HG03469 (cell line): ENCODE data around the gene ZYX.
"Not testable (repeated sequence)": the region's sequence is repeated elsewhere in the genome, so short reads cannot be mapped to it uniquely, and the experiment has no call there.

Experiments used
- ATAC-seq: cut with Tn5 transposase; IDR thresholded peaks from one replicate; pipeline ENCODE4 v1.9.1; 2021; ENCODE audit warnings: mild to moderate bottlenecking, moderate library complexity, moderate number of reproducible peaks; ENCODE audit not compliant: unreplicated experiment

ZYX gene

DNA sequence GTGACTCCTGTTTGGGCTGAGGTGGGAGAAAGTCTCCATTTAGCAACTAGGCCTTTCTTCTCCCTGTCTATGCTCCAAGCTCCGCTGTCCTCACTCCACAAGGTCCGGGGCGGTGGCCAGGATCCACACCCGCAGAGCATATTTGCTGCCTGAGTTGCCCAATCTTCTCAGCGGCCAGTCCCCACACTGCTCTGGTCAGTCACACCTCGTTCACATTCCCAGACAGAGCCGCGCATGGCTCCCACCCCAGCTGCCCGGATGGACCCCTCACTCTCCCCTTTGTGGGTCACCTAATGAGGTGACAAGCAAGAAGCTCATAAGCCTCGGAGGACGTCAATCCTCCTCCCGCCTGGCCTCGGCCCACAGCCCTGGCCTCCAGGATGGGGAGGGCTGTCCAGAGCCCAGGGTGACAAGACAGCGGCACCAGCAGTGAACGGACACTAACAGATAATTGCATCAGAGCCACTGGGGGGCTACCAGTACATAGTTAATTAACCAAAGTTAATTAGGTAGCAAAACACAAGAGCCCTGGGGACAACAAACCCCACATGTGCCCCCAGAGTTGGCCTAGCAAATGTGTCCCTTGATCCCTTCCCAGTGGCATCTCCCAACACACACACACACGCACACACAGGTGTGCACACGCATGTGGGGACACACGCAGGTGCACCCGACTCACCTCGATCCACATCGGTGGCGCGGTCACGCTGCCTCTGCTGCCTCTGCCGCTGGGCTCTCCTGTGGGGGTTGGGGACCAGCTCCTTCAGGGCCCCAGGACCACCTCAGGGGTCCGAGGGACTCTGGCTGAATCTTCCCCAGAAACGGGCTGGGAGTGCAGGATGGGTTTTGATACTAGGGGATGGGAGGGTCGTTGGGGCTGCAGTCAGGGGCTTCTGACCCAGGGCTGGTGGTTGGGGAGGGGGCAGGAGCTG lies 15.7 kb downstream of the ZYX start:
- no peak for ATAC-seq

- ATAC-seq = no peak
These were observed 16.8 kb downstream of the ZYX start for GRCh38 chr7:143397710-143398530.

DNA sequence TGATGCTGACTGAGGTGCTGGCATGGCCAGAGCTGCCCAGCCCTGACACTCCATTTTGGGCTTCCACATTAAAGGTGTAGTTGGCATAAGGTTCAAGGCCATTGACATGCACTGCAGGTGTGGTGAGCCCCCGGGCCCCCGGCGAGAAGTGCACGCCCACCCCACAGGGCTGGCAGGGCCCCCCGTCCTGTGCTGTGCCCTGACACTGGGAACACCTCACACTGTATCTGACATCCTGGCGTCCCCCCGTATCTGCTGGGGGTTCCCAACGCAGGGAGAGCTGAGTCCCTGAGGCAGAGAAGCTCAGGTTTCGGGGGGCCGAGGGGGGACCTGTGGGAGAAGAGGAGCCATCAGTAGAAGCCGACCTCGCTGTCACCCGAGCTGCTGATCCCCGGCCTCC lies 17.5 kb downstream of the ZYX start:
- no peak for ATAC-seq

DNA sequence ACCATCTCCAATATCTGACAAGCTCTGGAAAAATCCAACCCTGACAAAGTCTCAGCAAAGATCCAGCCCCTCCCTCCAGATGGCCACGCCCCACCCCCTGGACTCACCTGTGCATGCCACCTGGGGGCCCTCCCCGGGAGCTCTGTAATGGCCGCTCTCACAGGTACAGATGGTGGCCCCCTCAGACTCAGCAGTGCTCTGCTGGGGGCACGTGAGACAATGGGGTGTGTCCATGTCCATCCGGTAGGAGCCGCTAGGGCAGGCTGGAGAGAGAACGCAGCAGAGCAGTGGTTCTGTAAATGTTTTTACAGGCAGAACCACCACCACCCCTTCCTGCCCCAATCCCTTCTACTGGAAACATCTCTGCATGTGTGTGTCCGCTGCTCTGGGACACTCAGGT lies 18.0 kb downstream of the ZYX start:
- no peak for ATAC-seq

DNA sequence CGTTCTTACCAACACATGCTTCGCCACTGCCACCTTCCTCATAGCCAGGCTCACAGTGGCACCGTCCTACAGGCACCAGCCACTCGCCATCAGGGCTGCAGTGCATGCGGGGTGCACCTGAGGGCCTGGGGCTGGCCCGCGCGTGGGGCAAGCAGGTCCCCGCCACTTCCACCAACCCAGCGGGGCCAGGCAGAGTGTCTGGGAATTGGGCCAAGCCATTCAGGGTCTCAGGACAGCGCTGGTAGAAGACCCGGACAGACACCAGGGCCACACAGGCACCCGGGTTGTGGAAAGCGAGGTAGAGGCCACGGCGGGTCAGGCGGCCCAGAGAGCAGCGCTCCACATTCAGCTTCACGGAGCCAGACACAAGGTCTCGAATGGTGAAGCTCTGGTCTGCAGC lies 18.5 kb downstream of the ZYX start:
- ATAC-seq = no peak

- ATAC-seq = no peak
These were observed 20.1 kb downstream of the ZYX start for GRCh38 chr7:143401265-143401664.

DNA sequence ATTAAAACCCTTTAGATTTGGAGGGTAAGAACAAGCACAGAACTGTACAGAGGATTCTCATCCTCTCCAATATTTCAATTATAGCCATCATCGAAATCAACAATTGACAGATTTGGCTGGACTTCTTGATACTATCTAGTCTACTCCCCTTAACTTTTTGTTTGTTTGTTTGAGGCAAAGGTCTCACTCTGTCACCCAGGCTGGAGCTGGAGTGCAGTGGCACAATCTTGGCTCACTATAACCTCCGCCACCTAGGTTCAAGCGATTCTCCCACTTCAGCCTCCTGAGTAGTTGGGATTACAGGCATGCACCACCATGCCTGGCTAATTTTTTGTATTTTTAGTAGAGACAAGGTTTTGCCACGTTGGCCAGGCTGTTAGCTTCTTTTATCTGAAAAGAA lies 21.1 kb downstream of the ZYX start:
- ATAC-seq = not testable (repeated sequence)

DNA sequence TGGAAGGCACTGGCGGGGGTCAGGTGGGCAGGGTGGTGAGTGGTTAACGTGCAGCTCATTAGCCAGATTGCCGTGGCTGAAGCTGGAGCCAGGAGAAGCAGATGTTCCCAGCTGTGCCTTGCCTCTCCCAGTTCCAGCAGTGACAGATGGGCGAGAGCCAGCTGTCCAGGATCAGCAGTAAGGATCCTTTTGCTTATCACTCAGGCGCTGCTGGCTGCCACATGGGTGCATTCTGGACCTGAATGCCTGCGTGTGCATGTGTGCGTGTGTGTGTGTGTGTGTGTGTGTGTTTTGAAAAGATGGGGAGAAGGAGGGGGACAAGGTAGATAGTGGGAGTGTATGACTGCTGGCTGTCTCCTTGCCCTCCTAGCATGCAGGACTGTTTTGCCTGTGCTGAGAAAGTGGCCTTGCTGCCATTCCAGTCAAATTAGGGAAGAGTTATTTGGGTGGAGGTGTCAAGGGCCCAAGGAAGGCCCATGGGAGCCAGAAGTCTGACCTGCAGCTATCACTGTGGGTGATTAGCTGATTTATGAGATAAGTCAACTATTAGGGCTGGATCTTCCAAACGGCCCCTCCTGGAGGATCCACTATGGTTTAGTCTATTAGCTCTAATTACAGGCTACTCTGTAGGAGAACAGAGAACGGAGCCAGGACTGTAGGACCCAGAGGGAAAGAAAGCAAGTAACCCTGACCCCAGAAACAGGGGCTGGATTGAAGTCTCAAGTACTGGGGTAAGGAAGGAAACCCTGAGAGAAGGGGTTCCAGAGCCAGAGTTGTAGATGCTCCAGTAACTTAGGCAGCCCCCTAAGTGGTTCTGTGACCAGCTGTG lies 24.2 kb downstream of the ZYX start:
- ATAC-seq = no peak

DNA sequence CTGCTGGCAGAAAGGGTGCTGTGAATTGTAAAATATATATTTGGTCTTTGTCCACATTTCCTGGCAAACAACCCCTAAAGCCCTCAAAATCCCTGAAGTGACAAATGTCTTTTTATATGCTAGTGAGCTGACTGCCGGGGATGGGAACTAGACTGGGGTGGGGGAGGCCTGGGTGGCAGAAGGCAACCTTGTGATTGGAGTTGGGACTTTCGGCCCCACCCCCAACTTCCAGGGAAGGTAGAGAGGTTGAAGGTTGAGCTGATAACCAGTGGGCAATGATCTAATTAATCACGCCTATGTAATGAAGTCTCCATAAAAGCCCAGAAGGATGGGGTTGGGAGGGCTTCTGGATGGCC lies 24.8 kb downstream of the ZYX start:
- no peak for ATAC-seq

GRCh38 chr7:143407287-143408251 lies 26.4 kb downstream of the ZYX start:
- no peak for ATAC-seq

DNA sequence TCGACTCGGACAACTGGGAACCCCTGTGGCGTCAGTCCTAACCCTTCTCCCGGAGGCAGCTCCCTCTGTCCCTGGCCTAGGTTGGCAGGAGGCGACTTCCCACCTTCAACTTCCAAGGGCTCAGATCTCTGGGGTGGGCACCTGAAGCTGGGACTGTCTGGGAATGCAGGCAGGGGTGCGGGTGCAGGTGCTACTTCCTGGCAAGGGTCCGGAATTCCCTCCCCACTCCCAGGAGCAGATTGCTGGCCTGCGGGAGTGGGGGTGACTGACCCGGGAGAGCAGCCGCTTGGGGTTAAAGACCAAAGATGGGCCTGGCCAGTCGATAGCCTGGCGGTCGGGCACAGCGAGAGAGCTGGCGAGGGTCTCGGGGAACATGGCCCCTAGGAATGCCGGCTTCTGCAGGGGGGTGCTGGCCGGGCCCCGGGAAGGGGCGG lies 27.1 kb downstream of the ZYX start:
- no peak for ATAC-seq

GRCh38 chr7:143408686-143409561 lies 27.8 kb downstream of the ZYX start, which contains the start of gene EPHA1:
EPHA1 (minus strand) TSS chr7:143408856; CDS start chr7:143408805, 51 bp downstream.
- ATAC-seq = no peak

- no peak for ATAC-seq
These were observed 29.4 kb downstream of the ZYX start for GRCh38 chr7:143410521-143411004.

DNA sequence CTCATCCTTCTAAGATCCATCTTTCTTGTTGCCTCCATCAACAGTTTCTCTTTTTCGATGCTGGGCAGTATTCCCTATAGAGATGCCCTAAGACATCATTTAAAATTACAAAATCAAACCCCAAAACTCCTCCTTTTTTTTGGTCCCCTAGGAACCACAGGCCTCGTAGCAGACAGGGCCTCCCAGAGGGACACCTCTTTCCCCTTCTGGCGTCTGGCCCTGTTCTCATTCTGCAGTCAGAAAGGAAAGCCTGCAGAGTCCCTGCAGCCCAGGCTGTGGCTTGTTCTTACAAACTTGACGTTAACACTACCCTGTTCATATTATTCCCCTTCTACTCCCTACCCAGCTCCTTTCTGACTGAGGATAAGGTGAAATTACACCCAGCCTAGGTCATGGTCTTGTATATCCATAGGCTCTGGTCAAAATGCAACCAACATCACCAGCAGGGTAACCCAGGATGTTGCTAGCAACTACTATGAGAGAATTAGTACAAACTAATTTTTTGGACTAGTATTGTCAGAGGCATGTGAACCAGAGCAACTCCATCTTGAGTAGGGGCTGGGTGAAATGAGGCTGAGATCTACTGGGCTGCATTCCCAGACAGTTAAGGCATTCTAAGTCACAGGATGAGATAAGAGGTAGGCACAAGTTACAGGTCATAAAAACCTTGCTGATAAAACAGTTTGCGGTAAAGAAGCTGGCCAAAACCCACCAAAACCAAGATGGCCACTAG lies 31.0 kb downstream of the ZYX start:
- no peak for ATAC-seq

DNA sequence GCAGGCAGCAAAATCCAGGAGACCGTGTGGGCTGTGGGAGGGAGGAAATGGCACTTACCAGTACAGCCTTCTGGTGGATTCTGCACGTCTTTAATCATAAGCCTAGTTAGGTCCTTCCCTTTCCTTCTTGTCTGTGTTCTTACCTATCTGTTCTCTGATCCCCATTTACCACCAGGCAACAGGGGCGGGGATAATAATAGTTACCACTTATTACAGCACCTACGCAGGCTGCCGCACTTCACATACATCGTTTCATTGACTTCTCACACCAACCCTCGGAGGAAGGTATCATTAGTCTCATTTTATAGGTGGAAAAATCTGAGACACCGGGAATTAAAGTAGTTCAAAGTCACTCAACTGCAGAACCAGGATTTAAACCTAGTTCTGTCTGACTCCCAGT lies 32.0 kb downstream of the ZYX start:
- no peak for ATAC-seq

DNA sequence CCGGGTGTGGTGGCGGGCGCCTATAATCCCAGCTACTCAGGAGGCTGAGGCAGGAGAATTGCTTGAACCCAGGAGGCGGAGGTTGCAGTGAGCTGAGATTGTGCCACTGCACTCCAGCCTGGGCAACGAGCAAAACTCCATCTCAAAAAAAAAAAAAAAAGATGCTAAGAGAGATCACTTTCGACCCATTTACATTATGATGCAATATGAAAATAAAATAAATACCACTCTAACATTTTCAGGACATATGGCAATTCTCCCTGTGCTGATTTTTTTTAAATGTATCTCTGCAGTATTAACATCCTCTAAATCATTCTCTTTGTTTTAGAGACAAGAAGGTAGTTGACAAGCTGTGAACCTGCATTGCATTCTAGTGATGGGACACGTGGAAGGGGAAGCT lies 34.1 kb downstream of the ZYX start:
- ATAC-seq = not testable (repeated sequence)

- ATAC-seq = no peak
These were observed 34.7 kb downstream of the ZYX start for GRCh38 chr7:143415742-143416397.
